HG02623 (cell line): Measurements from ENCODE around the gene TYW1B.
"Not testable (repeated sequence)": the region's sequence is repeated elsewhere in the genome, so short reads cannot be mapped to it uniquely, and the experiment has no call there.

Experiments
- ATAC-seq: cut with Tn5 transposase; IDR thresholded peaks from one replicate; pipeline ENCODE4 v1.9.1; 2021; ENCODE audit warnings: moderate library complexity; ENCODE audit not compliant: unreplicated experiment

TYW1B gene

GRCh38 chr7:72760602-72761001, 67.4 kb downstream of the TYW1B start:
- ATAC-seq: no peak

GRCh38 chr7:72754312-72754711, 73.7 kb downstream of the TYW1B start:
- no peak for ATAC-seq

- no peak for ATAC-seq
These were observed 74.2 kb downstream of the TYW1B start for GRCh38 chr7:72753781-72754180.

DNA sequence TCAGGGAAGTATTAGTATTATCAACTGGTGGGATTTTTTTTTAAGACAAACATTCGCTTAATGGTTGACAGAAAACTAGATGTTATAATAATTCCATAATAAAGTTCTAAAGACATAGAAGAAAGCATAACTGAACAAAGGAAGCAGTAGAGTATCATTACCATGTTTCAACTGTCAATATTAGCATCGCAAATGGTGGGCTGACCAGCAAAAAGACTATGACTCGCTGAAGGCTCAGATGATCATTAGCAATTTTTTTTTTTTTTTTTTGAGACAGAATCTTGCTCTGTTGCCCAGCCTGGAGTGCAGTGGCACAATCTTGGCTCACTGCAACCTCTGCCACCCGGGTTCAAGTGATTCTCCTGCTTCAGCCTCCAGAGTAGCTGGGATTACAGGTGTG, 74.8 kb downstream of the TYW1B start:
- not testable (repeated sequence) for ATAC-seq

- no peak for ATAC-seq
These were observed 76.0 kb downstream of the TYW1B start for GRCh38 chr7:72751978-72752377.

GRCh38 chr7:72751378-72751777, 76.6 kb downstream of the TYW1B start:
- ATAC-seq: no peak

DNA sequence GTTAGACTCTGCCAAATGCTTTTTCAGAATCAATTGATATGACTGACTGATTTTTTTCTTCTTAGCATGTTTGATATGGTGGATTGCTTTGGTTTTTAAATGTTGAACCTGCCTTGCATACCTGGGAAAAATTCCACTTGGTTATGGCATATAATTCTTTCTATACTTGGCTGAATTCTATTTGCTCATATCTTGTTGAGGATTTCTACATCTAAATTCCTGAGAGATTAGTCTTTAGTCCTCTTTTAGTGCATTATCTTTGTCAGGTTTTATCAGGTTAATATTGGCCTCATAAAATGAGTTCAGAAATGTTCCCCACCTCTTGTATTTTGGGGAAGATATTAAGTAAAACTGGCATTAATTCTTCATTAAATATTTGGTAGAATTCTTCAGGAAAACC, 79.4 kb downstream of the TYW1B start:
- ATAC-seq: not testable (repeated sequence)

- not testable (repeated sequence) for ATAC-seq
These were observed 83.6 kb downstream of the TYW1B start for GRCh38 chr7:72744244-72744926.

- ATAC-seq: not testable (repeated sequence)
These were observed 84.2 kb downstream of the TYW1B start for GRCh38 chr7:72743801-72744200.

DNA sequence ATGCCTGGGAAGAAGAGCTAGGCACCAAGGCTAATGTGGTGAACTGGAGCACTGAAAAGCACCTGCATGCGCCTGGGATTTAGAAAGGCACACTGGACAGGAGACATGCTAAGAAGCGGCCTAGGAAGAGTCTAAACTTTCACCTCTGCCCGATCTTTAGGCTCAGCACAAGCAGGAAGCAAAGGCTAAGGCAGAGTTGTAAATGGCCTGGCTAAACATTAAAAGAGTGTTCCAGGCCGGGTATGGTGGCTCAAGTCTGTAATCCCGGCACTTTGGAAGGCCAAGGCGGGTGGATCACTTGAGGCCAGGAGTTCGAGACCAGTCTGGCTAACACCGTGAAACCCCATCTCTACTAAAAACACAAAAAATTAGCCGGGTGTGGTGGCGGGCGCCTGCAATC, 88.3 kb downstream of the TYW1B start:
- ATAC-seq: not testable (repeated sequence)

GRCh38 chr7:72735855-72736254, 92.1 kb downstream of the TYW1B start:
- ATAC-seq: not testable (repeated sequence)

- ATAC-seq: not testable (repeated sequence)
These were observed 97.2 kb downstream of the TYW1B start for GRCh38 chr7:72730815-72731214.

DNA sequence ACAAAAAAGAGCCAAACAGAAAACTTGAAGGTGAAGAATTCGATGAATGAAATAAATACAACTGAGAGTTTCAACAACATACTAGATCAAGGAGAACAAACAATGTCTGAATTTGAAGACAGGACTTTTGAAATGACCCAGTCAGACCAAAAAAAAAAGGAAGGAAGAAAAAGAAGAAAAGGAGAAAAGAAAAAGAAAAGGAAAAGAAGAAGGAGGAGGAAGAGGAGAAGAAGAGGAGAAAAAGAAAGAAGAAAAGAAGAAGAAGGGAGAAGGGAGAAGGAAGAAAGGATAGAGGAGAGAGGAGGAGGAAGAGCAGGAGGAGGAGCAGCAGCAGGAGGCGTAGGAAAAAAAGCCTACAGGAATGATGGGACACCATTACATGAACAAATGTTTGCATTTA, 97.6 kb downstream of the TYW1B start:
- not testable (repeated sequence) for ATAC-seq

- not testable (repeated sequence) for ATAC-seq
These were observed 98.9 kb downstream of the TYW1B start for GRCh38 chr7:72729130-72729529.

GRCh38 chr7:72722694-72723093, 105.3 kb downstream of the TYW1B start:
- not testable (repeated sequence) for ATAC-seq

DNA sequence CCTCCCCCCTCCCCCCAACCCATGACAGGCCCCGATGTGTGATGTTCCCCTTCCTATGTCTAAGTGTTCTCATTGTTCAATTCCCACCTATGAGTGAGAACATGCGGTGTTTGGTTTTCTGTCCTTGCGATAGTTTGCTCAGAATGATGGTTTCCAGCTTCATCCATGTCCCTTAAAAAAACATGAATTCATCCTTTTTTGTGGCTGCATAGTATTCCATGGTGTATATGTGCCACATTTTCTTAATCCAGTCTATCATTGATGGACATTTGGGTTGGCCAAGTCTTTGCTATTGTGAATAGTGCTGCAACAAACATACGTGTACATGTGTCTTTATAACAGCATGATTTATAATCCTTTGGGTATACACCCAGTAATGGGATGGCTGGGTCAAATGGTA, 107.1 kb downstream of the TYW1B start:
- ATAC-seq: not testable (repeated sequence)

GRCh38 chr7:72717252-72717774, 110.7 kb downstream of the TYW1B start:
- not testable (repeated sequence) for ATAC-seq

- ATAC-seq: not testable (repeated sequence)
These were observed 116.1 kb downstream of the TYW1B start for GRCh38 chr7:72711927-72712326.

DNA sequence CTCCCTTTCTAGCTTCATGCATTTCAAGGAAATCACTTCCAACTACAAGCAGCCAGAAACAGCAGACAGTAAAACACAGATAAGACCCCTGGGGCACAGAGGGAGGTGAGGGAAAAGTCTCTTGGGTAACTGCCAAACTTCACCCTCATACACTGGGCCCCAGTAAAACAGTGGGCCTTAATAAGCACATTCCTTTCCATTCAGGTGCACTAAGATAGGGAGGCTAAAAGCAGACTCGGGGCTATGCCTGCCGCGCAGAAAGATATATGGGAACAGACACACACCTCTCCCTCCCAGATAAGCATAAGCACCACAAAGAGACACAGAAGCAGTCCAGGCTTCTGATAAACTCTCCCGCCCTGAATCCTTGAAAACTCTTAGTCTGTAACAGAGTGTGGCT, 117.0 kb downstream of the TYW1B start:
- no peak for ATAC-seq

DNA sequence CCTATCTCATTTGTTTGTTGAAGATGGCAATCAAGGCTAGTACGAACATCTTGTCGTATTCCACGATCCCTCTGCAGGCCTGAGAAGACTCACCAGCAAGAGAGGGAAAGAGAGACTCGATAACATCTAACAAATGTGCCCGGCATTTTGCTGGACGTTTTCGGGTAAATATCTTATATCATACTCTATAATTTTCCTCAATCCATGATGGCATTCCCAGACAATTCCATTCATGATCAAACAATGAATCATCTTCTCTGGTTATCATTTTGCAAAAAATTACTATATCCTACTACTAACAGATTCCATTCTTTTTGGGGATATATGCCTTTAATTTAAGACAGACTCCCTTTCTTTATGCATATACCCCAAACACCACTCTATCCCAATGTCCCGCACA, 118.1 kb downstream of the TYW1B start:
- no peak for ATAC-seq

GRCh38 chr7:72708371-72709050, 119.5 kb downstream of the TYW1B start:
- ATAC-seq: not testable (repeated sequence)

DNA sequence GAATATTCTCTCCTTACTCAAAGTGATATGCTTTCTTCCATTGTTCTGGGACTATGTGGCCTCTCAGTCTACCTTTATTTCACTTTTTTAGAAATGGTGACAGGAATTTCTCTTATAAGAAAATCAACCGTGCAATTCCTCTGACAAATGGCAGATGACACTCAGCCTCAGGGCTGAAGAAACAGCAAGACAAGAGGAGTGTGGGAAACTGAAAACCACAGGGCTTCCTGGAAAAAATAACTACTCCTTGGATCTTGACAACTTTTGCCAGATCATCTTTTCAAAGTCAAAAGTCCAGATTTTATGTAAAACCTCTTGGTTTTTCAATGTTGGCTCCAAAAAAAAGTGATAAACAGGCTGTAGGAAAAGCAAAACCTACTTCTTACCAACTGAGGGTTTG, 121.5 kb downstream of the TYW1B start:
- no peak for ATAC-seq
